HEK293T (cell line): ENCODE data around the gene AIFM3.

Source experiments
- NFRKB ChIP-seq: fragments of 450-650 bp; IDR thresholded peaks from 2 replicates; pipeline ENCODE4 v1.6.1; 2016; ENCODE audit warnings: mild to moderate bottlenecking, moderate library complexity
- SUZ12 ChIP-seq: fragments of 450-650 bp; IDR thresholded peaks from 2 replicates; pipeline ENCODE4 v1.6.1; 2016; ENCODE audit warnings: mild to moderate bottlenecking
- ZNF384 ChIP-seq: fragments of 450-650 bp; IDR thresholded peaks from 2 replicates; pipeline ENCODE4 v1.6.1; 2016

GRCh38 chr22:20965104-20965887, 1.8 kb upstream of the AIFM3 start:
- TF ChIP-seq SUZ12 = no peak
- no peak for TF ChIP-seq NFRKB
- TF ChIP-seq ZNF384 = no peak
